ENCODE results near the gene NFIA.

GRCh38 chr1:61420243-61420642 lies 337.9 kb downstream of the NFIA start:
- no peak for TF ChIP-seq CTCF (IDR thresholded peaks at IDR 0.05)
- TF ChIP-seq POLR2A (IDR thresholded peaks at IDR 0.05) = no peak

Data from Peyer's patch (tissue), 4 donors.